ENCODE data around the gene GOLGA5.
"Not testable (repeated sequence)": the region's sequence is repeated elsewhere in the genome, so short reads cannot be mapped to it uniquely, and the experiment has no call there.

The GOLGA5 gene

GRCh38 chr14:92780444-92781232 lies 13.5 kb upstream of the GOLGA5 start:
- DNase-seq (ENCODE audit: low read depth in 2 of 2), result peak in 1 of 2 experiments; percentile 44

GRCh38 chr14:92781350-92781749 lies 12.8 kb upstream of the GOLGA5 start:
- no peak for DNase-seq (ENCODE audit: low read depth in 2 of 2)

GRCh38 chr14:92783813-92784431 lies 10.2 kb upstream of the GOLGA5 start:
- peak; percentile 47 to 48 for DNase-seq (ENCODE audit: low read depth in 2 of 2)

GRCh38 chr14:92785667-92786426 lies 8.3 kb upstream of the GOLGA5 start:
- DNase-seq (ENCODE audit: low read depth in 2 of 2), result peak; percentile 43 to 47

- no peak for DNase-seq (ENCODE audit: low read depth in 2 of 2)
Measured at GRCh38 chr14:92786427-92786756, 7.7 kb upstream of the GOLGA5 start.

GRCh38 chr14:92787554-92787953 lies 6.6 kb upstream of the GOLGA5 start:
- no peak for DNase-seq (ENCODE audit: low read depth in 2 of 2)

- DNase-seq (ENCODE audit: low read depth in 2 of 2), result no peak
Measured at GRCh38 chr14:92789457-92790089, 4.5 kb upstream of the GOLGA5 start.

GRCh38 chr14:92792885-92793284 lies 1.2 kb upstream of the GOLGA5 start:
- no peak for DNase-seq (ENCODE audit: low read depth in 2 of 2)

- no peak for DNase-seq (ENCODE audit: low read depth in 2 of 2)
Measured at GRCh38 chr14:92794547-92794941, 439 bp downstream of the GOLGA5 start.

GRCh38 chr14:92794961-92795360 lies 856 bp downstream of the GOLGA5 start:
- no peak for DNase-seq (ENCODE audit: low read depth in 2 of 2)

- DNase-seq (ENCODE audit: low read depth in 2 of 2), result no peak
Measured at GRCh38 chr14:92797935-92798653, 4.0 kb downstream of the GOLGA5 start.

GRCh38 chr14:92798811-92799210 lies 4.7 kb downstream of the GOLGA5 start:
- DNase-seq (ENCODE audit: low read depth in 2 of 2), result no peak

- DNase-seq (ENCODE audit: low read depth in 2 of 2), result no peak
Measured at GRCh38 chr14:92800012-92800411, 5.9 kb downstream of the GOLGA5 start.

GRCh38 chr14:92800525-92800924 lies 6.4 kb downstream of the GOLGA5 start:
- DNase-seq (ENCODE audit: low read depth in 2 of 2), result no peak

GRCh38 chr14:92801917-92802316 lies 7.8 kb downstream of the GOLGA5 start:
- DNase-seq (ENCODE audit: low read depth in 2 of 2), result no peak

GRCh38 chr14:92802678-92803077 lies 8.6 kb downstream of the GOLGA5 start:
- no peak for DNase-seq (ENCODE audit: low read depth in 2 of 2)

GRCh38 chr14:92813201-92813600 lies 19.1 kb downstream of the GOLGA5 start:
- DNase-seq (ENCODE audit: low read depth in 2 of 2), result no peak

GRCh38 chr14:92819011-92819597 lies 25.0 kb downstream of the GOLGA5 start:
- no peak for DNase-seq (ENCODE audit: low read depth in 2 of 2)

- not testable (repeated sequence) for DNase-seq (ENCODE audit: low read depth in 2 of 2)
Measured at GRCh38 chr14:92819680-92820535, 25.8 kb downstream of the GOLGA5 start.

GRCh38 chr14:92820536-92820840 lies 26.4 kb downstream of the GOLGA5 start:
- DNase-seq (ENCODE audit: low read depth in 2 of 2), result not testable (repeated sequence)
